Nucleus accumbens (tissue), 56 donors: ENCODE data around the gene SPATA9.

Experiments used
- DNase-seq, 56 donors: peaks; one replicate each; lab custom pipeline; 2025; lab: John Stamatoyannopoulos, UW

The SPATA9 gene

DNA sequence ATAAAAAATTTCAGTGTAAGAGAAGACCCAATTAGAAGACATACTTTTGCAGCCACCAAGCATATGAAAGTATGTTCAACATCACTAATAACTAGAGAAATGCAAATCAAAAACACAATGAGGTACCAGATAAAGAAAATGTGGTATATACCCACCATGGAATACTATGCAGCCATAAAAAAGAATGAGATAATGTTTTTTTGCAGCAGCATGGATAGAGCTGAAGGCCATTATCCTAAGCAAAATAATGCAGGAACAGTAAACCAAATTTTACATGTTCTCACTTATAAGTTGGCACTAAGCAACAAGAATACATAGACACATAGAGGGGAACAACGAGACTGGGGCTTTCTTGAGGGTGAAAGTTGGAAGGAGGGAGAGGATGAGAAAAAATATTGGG is 6.9 kb upstream of the SPATA9 start:
- no peak for DNase-seq

DNA sequence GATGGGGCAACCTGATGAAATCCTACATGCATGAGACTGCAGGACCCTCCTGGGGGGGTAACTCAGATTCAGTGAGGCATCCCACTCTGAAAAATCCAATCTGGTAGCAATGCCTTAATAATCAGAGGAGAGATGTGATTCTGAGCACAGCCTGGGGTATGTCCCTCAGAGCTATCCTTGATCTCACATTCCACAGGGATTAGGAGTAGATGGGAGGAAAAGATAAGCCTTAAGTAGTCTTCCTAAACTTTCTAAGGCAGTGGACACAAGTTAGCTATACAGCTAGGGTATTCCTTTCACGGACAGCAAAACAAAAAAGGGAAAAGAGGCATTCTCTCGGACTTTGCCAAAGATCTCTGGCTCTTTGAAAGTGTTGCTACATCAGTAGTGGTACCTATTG is 3.9 kb upstream of the SPATA9 start:
- DNase-seq, result no peak

- DNase-seq, result no peak
These were observed 1.6 kb upstream of the SPATA9 start for GRCh38 chr5:95684361-95684760.

GRCh38 chr5:95673081-95673480 is 9.7 kb downstream of the SPATA9 start:
- DNase-seq, result no peak

GRCh38 chr5:95672641-95673040 is 10.2 kb downstream of the SPATA9 start:
- DNase-seq, result no peak

DNA sequence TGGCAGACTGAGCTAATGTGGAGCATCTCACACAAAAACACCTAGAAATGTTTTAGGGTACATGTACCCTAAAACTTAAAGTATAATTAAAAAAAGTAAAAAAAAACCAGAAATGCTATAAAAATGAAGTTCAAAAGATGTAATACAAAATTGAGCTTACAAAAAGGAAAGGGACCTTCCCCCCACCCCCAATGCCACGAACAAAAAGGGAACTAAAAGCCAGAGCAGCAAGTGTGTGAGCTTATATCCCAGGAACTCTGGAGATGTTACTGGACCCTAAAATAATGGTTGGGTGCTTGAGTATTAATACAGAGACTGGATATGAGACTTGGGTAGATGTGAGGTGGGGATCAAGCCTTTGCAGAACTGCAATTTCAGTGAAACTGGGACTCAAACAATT is 11.0 kb downstream of the SPATA9 start:
- DNase-seq, result no peak

GRCh38 chr5:95670568-95670967 is 12.2 kb downstream of the SPATA9 start:
- no peak for DNase-seq

- no peak for DNase-seq
These were observed 12.8 kb downstream of the SPATA9 start for GRCh38 chr5:95669985-95670384.

GRCh38 chr5:95669540-95669939 is 13.3 kb downstream of the SPATA9 start:
- DNase-seq, result peak in 33 of 56 donors; percentile 1 to 66 (median 11)

DNA sequence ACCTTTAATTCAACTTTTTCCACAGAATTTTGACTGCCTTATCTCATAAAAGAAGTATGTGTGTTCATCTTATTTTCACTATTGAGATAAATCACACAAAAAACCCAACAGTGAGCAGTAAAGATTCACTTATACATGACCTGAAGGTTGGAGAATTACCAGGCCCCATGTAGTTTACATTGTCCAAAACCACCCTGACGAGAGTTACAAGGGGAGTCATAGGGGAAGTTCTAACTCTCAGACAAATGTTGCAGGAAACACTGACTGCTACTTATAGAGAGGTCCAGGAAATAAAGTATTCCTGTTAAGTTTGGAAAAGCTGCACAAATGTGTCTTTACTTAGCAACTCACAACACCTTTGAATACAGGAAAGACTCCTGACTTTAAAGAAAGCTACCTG is 14.1 kb downstream of the SPATA9 start:
- no peak for DNase-seq

GRCh38 chr5:95668216-95668615 is 14.6 kb downstream of the SPATA9 start:
- no peak for DNase-seq

DNA sequence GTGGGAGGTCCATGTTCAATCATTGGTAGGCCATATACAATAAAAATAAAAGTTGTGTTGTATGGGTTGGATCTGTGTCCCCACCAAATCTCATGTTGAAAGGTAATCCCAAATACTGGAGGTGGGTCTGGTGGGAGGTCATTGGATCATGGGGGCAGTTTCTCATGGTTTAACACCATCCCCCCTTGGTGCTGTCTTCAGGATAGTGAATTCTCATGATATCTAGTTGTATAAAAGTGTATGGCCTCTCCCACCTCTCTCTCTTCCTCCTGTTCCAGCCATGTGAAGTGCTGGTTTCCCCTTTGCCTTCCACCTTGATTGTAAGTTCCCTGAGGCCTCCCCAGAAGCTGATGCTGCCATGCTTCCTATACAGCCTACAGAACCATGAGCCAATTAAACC is 15.1 kb downstream of the SPATA9 start:
- no peak for DNase-seq

GRCh38 chr5:95667061-95667618 is 15.7 kb downstream of the SPATA9 start:
- peak in 1 of 56 donors; percentile 0 for DNase-seq

GRCh38 chr5:95664204-95664786 is 18.5 kb downstream of the SPATA9 start:
- peak in 9 of 56 donors; percentile 1 to 33 (median 7) for DNase-seq

DNA sequence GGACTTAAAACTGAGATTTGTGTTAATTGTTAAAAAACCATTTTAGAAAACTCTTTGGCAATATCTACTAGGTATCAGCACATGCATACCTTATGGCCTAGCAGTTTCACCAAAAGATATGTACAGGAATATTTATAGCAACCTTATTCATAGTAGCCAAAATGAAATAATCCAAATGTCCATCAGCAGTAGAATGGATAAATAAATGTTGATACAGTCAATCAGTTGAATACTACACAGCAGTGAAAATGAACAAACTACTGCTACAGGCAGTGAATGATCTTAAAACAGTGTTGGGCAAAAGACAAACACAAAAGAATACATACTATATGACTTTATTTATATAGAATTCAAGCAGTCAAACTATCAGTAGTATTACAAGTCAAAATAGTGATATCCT is 19.8 kb downstream of the SPATA9 start:
- no peak for DNase-seq

- DNase-seq, result no peak
These were observed 22.7 kb downstream of the SPATA9 start for GRCh38 chr5:95660060-95660459.

DNA sequence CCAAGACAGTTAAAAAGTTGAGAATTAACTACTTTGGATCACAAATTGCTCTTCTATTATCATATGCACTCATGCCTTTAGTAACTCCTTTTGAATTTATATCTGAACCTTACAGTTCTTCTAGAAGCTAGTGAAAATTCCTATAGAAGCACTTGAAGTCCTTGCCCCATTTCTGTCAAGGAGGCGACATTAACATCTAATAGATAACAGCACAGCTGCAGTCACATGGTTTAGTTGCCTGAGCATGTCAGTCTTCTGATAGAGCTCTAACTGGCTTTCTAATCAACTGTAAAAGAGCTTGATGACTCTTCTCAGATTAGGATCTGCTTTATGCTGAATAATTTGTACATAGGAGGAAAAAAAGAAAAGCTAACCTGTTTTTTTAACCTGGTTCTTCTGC is 27.2 kb downstream of the SPATA9 start:
- no peak for DNase-seq

GRCh38 chr5:95654196-95654595 is 28.6 kb downstream of the SPATA9 start:
- DNase-seq, result no peak

DNA sequence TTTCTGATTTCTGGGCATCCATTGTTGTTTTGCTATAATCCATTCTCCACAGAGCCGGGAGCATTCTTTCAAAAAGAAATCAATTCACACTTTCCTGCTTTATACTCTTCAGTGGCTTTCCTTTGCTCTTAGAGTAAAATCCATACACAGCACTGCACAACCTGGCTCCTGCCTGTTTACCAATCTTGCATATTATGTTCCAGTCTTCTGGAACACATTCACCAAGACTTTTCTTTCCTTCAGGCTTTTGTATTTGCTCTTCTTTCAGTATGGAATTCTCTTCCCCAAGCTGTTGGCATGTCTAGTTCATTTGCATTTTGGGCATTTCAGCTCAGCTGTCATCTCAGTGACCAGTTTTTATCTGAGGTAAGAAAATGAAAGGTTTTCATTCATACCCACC is 29.9 kb downstream of the SPATA9 start:
- no peak for DNase-seq

- no peak for DNase-seq
These were observed 32.8 kb downstream of the SPATA9 start for GRCh38 chr5:95649842-95650620.

DNA sequence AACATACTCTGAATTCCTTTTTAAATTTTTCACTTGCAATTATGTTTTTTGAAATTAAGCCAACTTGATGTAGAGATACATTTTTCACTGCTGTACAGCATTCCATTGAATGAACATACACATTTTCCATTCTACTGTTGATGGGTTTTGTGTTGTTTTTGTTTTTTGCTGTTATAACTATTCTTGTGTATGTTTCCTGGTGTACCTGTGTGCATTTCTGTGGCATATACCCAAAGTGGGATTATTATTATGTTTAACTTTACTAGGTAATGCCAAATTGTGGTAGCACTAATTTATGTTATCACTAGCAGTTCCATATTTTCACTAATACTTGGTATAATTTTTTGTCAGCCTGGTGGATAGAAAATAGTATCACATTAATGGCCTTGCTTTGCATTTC is 33.5 kb downstream of the SPATA9 start:
- DNase-seq, result no peak
